Panc1 (cell line): ENCODE measurements around the gene SUN1. TPM values are rescaled to one million over a fixed set of nuclear protein-coding genes. Genes with fewer than 3 reads are reported as not detected.

Experiments used
- ATAC-seq: fragments of 200-7000 bp; cut with Tn5 transposase; 2 replicates; pipeline ENCODE4 v1.9.1; 2020; ENCODE audit warnings: mild to moderate bottlenecking, moderate library complexity
- BruUV-seq: library from RNA; stranded (reverse); fragments of 400-500 nt; replicated peaks from 2 replicates; lab custom pipeline; 2021; lab: Mats Ljungman, UMichigan
- CTCF ChIA-PET: fragments of 300-600 bp; sonication (Branson Sonifier 250); formaldehyde crosslinking; loops from one replicate; lab custom pipeline; 2022; ENCODE audit warnings: antibody characterized with exemption; lab: Charles Lee
- POLR2A ChIA-PET: fragments of 300-600 bp; sonication (Branson Sonifier 250); formaldehyde crosslinking; loops from one replicate; lab custom pipeline; 2022; ENCODE audit warnings: antibody characterized with exemption; lab: Charles Lee
- DNase-seq: peaks from one replicate; pipeline ENCODE4 v3.0.0-alpha.2; 2010; ENCODE audit warnings: low read depth, low spot score
- H3K27ac ChIP-seq: 2 replicates; pipeline ENCODE4 v1.5.1; 2011; ENCODE audit warnings: mild to moderate bottlenecking, low read length, inconsistent platforms
- H3K27me3 ChIP-seq: fragments of 200-500 bp; sonication (Bioruptor generic); 2 replicates; pipeline ENCODE4 v1.6.0; 2014; ENCODE audit warnings: low read length, inconsistent platforms; ENCODE audit not compliant: control insufficient read depth, insufficient read depth
- H3K36me3 ChIP-seq: fragments of 200-500 bp; sonication (Bioruptor generic); 2 replicates; pipeline ENCODE4 v1.5.1; 2014; ENCODE audit warnings: inconsistent platforms, mild to moderate bottlenecking, low read length, moderate library complexity; ENCODE audit not compliant: control insufficient read depth, insufficient read depth
- H3K4me1 ChIP-seq: 2 replicates; pipeline ENCODE4 v1.5.1; 2011; ENCODE audit warnings: inconsistent platforms, mild to moderate bottlenecking, low read length, moderate library complexity; ENCODE audit not compliant: control insufficient read depth, insufficient read depth
- H3K4me3 ChIP-seq, 2 experiments: 2 replicates each; pipeline ENCODE4 v1.5.1; 2011 to 2012; ENCODE audit warnings: low read depth in 2 of 2, low read length in 2 of 2, mild to moderate bottlenecking in 2 of 2, inconsistent platforms in 1 of 2, moderate library complexity in 1 of 2
- H3K9me3 ChIP-seq: fragments of 200-500 bp; sonication (Bioruptor generic); 2 replicates; pipeline ENCODE4 v1.5.1; 2014; ENCODE audit warnings: low read depth, mild to moderate bottlenecking, inconsistent platforms, low read length, moderate library complexity; ENCODE audit not compliant: control insufficient read depth, insufficient read depth
- POLR2AphosphoS5 ChIP-seq: IDR thresholded peaks from 2 replicates; pipeline ENCODE4 v1.6.1; 2012; ENCODE audit warnings: mild to moderate bottlenecking, low read depth, low read length, moderate library complexity
- SIN3A ChIP-seq: IDR thresholded peaks from 2 replicates; pipeline ENCODE4 v1.6.1; 2012; ENCODE audit warnings: low read depth, mild to moderate bottlenecking, low read length, moderate library complexity, borderline replicate concordance; ENCODE audit not compliant: insufficient read depth
- TCF7L2 ChIP-seq: IDR thresholded peaks from 2 replicates; pipeline ENCODE4 v1.6.1; 2011; ENCODE audit warnings: mild to moderate bottlenecking, low read depth, low read length, inconsistent platforms
- in situ Hi-C: cut with HindIII; loops from 2 replicates; pipeline ENCODE4 v1.10.0; 2016; ENCODE audit warnings: low sequenced_read_pairs, low pct_unique_long_range_greater_than_20kb
- intact Hi-C: fragments of 100-400 bp; cut with micrococcal nuclease; formaldehyde crosslinking; loops from one replicate; pipeline ENCODE4 v1.10.0; 2022; ENCODE audit not compliant: unreplicated experiment
- total RNA-seq: library from RNA; stranded (reverse); gene quantifications from one replicate; pipeline ENCODE4 v1.2.1, GENCODE V29; 2021; ENCODE audit not compliant: unreplicated experiment
- TF ChIP-seq, protein P1 (sequence below): fragments of 450-650 bp; IDR thresholded peaks from 2 replicates; pipeline ENCODE4 v1.5.1; 2017; ENCODE audit warnings: mild to moderate bottlenecking
- TF ChIP-seq, protein P2 (sequence below), 2 experiments: IDR thresholded peaks; 2 replicates each; pipeline ENCODE4 v1.6.1; 2011 to 2012; ENCODE audit warnings: low read depth in 2 of 2, control low read depth in 1 of 2, low read length in 1 of 2, mild to moderate bottlenecking in 1 of 2, moderate library complexity in 1 of 2; ENCODE audit not compliant: insufficient read depth in 1 of 2

The SUN1 gene
- total RNA-seq, 1 experiment from 2014 or later, result 244 TPM

DNA sequence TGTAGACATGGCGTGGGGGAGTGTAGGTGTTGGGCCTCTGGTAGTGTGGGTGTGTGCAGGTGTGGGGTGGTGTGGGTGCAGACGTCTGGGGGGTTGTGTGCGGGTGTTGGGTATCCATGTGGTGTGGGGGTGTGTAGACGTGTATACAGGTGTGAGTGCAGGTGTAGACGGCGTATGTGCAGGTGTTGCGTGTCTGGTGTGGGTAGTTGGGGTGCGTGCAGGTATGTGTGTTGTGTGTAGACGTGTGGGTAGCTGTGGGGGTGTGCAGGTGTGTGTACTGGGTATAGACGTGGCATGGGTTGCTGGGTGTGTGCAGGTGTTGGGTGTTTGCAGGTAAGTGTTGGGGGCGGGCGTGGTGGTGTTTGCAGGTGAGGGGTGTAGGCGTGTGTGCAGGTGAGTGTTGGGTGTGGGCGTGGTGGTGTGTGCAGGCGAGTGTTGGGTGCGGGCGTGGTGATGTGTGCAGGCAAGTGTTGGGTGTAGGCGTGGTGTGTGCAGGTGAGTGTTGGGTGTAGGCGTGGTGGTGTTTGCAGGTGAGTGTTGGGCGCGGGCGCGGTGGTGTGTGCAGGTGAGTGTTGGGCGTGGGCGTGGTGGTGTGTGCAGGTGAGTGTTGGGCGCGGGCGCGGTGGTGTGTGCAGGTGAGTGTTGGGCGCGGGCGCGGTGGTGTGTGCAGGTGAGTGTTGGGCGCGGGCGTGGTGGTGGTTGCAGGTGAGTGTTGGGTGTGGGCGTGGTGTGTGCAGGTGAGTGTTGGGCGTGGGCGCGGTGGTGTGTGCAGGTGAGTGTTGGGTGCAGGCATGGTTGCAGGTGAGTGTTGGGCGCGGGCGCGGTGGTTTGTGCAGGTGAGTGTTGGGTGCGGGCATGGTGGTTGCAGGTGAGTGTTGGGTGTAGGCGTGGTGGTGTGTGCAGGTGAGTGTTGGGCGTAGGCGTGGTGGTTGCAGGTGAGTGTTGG, 60.6 kb downstream of the SUN1 start:
- no TSS peak for BruUV-seq
- H3K27me3 ChIP-seq, result no peaks in the 10 kb centered on the region
- peaks cover 3% of the 10 kb centered on the region for H3K4me1 ChIP-seq
- POLR2A ChIA-PET, result no interaction called here
- TF ChIP-seq SIN3A (no peak), TCF7L2 (no peak), POLR2AphosphoS5 (no peak)
- TF ChIP-seq, protein P1, sequence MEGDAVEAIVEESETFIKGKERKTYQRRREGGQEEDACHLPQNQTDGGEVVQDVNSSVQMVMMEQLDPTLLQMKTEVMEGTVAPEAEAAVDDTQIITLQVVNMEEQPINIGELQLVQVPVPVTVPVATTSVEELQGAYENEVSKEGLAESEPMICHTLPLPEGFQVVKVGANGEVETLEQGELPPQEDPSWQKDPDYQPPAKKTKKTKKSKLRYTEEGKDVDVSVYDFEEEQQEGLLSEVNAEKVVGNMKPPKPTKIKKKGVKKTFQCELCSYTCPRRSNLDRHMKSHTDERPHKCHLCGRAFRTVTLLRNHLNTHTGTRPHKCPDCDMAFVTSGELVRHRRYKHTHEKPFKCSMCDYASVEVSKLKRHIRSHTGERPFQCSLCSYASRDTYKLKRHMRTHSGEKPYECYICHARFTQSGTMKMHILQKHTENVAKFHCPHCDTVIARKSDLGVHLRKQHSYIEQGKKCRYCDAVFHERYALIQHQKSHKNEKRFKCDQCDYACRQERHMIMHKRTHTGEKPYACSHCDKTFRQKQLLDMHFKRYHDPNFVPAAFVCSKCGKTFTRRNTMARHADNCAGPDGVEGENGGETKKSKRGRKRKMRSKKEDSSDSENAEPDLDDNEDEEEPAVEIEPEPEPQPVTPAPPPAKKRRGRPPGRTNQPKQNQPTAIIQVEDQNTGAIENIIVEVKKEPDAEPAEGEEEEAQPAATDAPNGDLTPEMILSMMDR, result no peak
- TF ChIP-seq, protein P2, sequence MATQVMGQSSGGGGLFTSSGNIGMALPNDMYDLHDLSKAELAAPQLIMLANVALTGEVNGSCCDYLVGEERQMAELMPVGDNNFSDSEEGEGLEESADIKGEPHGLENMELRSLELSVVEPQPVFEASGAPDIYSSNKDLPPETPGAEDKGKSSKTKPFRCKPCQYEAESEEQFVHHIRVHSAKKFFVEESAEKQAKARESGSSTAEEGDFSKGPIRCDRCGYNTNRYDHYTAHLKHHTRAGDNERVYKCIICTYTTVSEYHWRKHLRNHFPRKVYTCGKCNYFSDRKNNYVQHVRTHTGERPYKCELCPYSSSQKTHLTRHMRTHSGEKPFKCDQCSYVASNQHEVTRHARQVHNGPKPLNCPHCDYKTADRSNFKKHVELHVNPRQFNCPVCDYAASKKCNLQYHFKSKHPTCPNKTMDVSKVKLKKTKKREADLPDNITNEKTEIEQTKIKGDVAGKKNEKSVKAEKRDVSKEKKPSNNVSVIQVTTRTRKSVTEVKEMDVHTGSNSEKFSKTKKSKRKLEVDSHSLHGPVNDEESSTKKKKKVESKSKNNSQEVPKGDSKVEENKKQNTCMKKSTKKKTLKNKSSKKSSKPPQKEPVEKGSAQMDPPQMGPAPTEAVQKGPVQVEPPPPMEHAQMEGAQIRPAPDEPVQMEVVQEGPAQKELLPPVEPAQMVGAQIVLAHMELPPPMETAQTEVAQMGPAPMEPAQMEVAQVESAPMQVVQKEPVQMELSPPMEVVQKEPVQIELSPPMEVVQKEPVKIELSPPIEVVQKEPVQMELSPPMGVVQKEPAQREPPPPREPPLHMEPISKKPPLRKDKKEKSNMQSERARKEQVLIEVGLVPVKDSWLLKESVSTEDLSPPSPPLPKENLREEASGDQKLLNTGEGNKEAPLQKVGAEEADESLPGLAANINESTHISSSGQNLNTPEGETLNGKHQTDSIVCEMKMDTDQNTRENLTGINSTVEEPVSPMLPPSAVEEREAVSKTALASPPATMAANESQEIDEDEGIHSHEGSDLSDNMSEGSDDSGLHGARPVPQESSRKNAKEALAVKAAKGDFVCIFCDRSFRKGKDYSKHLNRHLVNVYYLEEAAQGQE (IDR thresholded peaks at IDR 0.05; ENCODE audit: insufficient read depth in 1 of 2, low read depth in 2 of 2, low read length in 1 of 2), result no peak
- H3K27ac ChIP-seq, result no peak overlapping the region
- H3K4me3 ChIP-seq, result no peak overlapping the region
- intact Hi-C loops (no loop called here), in situ Hi-C loops (no loop called here)
- DNase-seq (no peak), ATAC-seq (no peak)
- peaks cover 3% of the 10 kb centered on the region; the same call in 1 of the 2 replicates for H3K36me3 ChIP-seq
- H3K9me3 ChIP-seq, result no peaks in the 10 kb centered on the region
- CTCF ChIA-PET, result no interaction called here

DNA sequence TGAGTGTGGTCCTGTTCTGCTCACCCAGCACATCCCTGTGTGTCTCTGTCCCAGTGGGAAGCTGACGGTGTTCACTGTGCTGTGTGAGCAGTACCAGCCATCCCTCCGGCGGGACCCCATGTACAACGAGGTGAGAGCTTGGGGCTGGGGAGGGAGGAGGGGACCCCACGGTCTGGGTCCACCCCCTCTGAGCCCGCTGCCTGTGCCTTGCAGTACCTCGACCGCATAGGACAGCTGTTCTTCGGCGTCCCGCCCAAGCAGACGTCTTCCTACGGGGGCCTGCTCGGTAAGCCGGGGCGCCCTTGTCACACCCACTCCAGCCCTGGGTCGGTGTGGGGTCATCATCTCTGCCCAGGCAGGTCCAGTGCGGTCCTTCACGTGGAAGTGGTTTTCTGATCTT, 61.4 kb downstream of the SUN1 start:
- no peaks in the 10 kb centered on the region for H3K27me3 ChIP-seq
- CTCF ChIA-PET, result no interaction called here

More for the DNA sequence above, 61.4 kb downstream of the SUN1 start:
- Histone ChIP-seq H3K27ac (no peak overlapping the region), H3K9me3 (no peaks in the 10 kb centered on the region), H3K4me3 (no peak overlapping the region), H3K4me1 (peaks cover 3% of the 10 kb centered on the region), H3K36me3 (peaks cover 3% of the 10 kb centered on the region; the same call in 1 of the 2 replicates)
- DNase-seq, result no peak
- intact Hi-C loops (no loop called here), in situ Hi-C loops (no loop called here)
- BruUV-seq, result no TSS peak
- TF ChIP-seq, protein P2 (IDR thresholded peaks at IDR 0.05; ENCODE audit: insufficient read depth in 1 of 2, low read depth in 2 of 2, low read length in 1 of 2), result no peak
- TF ChIP-seq TCF7L2, result no peak
- TF ChIP-seq, protein P1, result no peak
- no peak for ATAC-seq
- POLR2A ChIA-PET, result no interaction called here
